Esophagus squamous epithelium (tissue), 5 donors: ENCODE results near the gene HOXD10. TPM values are rescaled to one million over a fixed set of nuclear protein-coding genes. Genes with fewer than 3 reads are reported as not detected.
A peak's percentile ranks its signal among the peaks of the same experiment; 100 is the strongest.

Experiments
- DNase-seq: peaks from one replicate; lab custom pipeline; 2025; lab: John Stamatoyannopoulos, UW
- H3K27ac ChIP-seq, 4 donors: fragments of 200-600 bp; sonication (generic); one replicate each; pipeline ENCODE4 v1.5.1; 2016 to 2019; ENCODE audit warnings: mild to moderate bottlenecking in 1 of 4
- H3K27me3 ChIP-seq, 4 donors: fragments of 200-600 bp; sonication (generic); 1 replicate in 3 of 4; 2 replicates in 1 of 4; pipeline versions ENCODE4 v1.5.1 to v1.6.0; 2017 to 2021; ENCODE audit warnings: antibody characterized with exemption in 1 of 4
- H3K36me3 ChIP-seq, 3 donors: fragments of 200-600 bp; sonication (generic); one replicate each; pipeline ENCODE4 v1.5.1; 2016 to 2019
- H3K4me1 ChIP-seq, 3 donors: fragments of 200-600 bp; sonication (generic); one replicate each; pipeline ENCODE4 v1.5.1; 2017 to 2019
- H3K4me3 ChIP-seq, 4 donors: fragments of 200-600 bp; sonication (generic); 1 replicate in 3 of 4; 2 replicates in 1 of 4; pipeline ENCODE4 v1.5.1; 2016 to 2019; ENCODE audit warnings: mild to moderate bottlenecking in 2 of 4, moderate library complexity in 1 of 4
- H3K9me3 ChIP-seq, 3 donors: fragments of 200-600 bp; sonication (generic); one replicate each; pipeline ENCODE4 v1.5.1; 2016 to 2019
- POLR2A ChIP-seq, 4 donors: fragments of 450-650 bp; IDR thresholded peaks; one replicate each; pipeline ENCODE4 v1.6.1; 2017; ENCODE audit warnings: antibody characterized with exemption in 4 of 4, mild to moderate bottlenecking in 4 of 4, moderate library complexity in 3 of 4
- WGBS, 2 donors: methylation state at CpG; one replicate each; pipeline ENCODE4 v1.1.5; 2018; 5-methylcytosine and 5-hydroxymethylcytosine counted together
- intact Hi-C: fragments of 100-400 bp; cut with DNase I; formaldehyde crosslinking; loops from one replicate; pipeline ENCODE4 v1.15.0; 2022
- total RNA-seq, 4 donors: library from RNA; depleted of rRNA; stranded (reverse); fragments of >200 nt; gene quantifications; one replicate each; pipeline ENCODE4 v1.1.0, GENCODE V29; 2016
- TF ChIP-seq, protein P1 (sequence below), 6 experiments: fragments of 450-650 bp in 4 of 6; fragments of 200-600 bp in 2 of 6; sonication (generic) in 2 of 6; IDR thresholded peaks; one replicate each; pipeline ENCODE4 v1.5.1; 2016 to 2019; ENCODE audit warnings: antibody characterized with exemption in 6 of 6, mild to moderate bottlenecking in 4 of 6, moderate library complexity in 4 of 6
- donor health status: DM: yes; HTN: yes; CAD: no.

The HOXD10 gene
- total RNA-seq, 4 donors from 2014 or later = 0.22 to 0.38 TPM; not detected in 2

DNA sequence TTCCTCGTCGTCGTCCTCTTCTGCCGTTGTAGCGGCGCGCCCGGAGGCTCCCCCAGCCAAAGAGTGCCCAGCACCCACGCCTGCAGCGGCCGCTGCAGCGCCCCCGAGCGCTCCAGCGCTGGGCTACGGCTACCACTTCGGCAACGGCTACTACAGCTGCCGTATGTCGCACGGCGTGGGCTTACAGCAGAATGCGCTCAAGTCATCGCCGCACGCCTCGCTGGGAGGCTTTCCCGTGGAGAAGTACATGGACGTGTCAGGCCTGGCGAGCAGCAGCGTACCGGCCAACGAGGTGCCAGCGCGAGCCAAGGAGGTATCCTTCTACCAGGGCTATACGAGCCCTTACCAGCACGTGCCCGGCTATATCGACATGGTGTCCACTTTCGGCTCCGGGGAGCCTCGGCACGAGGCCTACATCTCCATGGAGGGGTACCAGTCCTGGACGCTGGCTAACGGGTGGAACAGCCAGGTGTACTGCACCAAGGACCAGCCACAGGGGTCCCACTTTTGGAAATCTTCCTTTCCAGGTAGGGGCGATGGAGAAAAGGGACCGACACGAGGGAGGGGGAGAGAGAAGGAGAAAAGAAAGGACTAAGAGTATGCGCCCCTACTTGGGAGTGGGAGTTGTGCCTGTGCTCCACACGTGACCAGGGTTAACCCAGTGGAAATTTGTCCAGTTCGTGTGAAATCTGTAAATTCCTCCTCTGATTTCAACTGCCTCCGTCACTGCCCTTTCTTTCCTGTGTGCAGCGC is 23.3 kb upstream of the HOXD10 start:
- TF ChIP-seq, protein P1, sequence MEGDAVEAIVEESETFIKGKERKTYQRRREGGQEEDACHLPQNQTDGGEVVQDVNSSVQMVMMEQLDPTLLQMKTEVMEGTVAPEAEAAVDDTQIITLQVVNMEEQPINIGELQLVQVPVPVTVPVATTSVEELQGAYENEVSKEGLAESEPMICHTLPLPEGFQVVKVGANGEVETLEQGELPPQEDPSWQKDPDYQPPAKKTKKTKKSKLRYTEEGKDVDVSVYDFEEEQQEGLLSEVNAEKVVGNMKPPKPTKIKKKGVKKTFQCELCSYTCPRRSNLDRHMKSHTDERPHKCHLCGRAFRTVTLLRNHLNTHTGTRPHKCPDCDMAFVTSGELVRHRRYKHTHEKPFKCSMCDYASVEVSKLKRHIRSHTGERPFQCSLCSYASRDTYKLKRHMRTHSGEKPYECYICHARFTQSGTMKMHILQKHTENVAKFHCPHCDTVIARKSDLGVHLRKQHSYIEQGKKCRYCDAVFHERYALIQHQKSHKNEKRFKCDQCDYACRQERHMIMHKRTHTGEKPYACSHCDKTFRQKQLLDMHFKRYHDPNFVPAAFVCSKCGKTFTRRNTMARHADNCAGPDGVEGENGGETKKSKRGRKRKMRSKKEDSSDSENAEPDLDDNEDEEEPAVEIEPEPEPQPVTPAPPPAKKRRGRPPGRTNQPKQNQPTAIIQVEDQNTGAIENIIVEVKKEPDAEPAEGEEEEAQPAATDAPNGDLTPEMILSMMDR (IDR thresholded peaks at IDR 0.05) = no peak
- TF ChIP-seq POLR2A (IDR thresholded peaks at IDR 0.05) = no peak
- H3K4me3 ChIP-seq = peak overlapping the region; percentile 15 to 60 (median 32)
- H3K9me3 ChIP-seq = no peaks in the 10 kb centered on the region
- WGBS, 2 donors = 16 to 17% methylated on average over 11 to 12 of the region's 53 CpGs
- intact Hi-C loops = loop anchor here (10.0 kb wide), 1 partner anchor 409 kb away; no protein-coding TSS in a partner anchor
- H3K27ac ChIP-seq = no peak overlapping the region
- H3K27me3 ChIP-seq = peaks cover 42 to 100% (median 80%) of the 10 kb centered on the region in 4 donors
- H3K36me3 ChIP-seq = no peaks in the 10 kb centered on the region
- H3K4me1 ChIP-seq = peaks cover 25 to 51% (median 28%) of the 10 kb centered on the region in 3 donors
- no peak for DNase-seq

GRCh38 chr2:176093898-176094249 is 22.7 kb upstream of the HOXD10 start:
- TF ChIP-seq, protein P1 (IDR thresholded peaks at IDR 0.05) = no peak
- no peak for TF ChIP-seq POLR2A (IDR thresholded peaks at IDR 0.05)
- Histone ChIP-seq H3K4me3 (no peak overlapping the region), H3K36me3 (no peaks in the 10 kb centered on the region), H3K27ac (no peak overlapping the region), H3K9me3 (no peaks in the 10 kb centered on the region), H3K27me3 (peaks cover 47 to 100% (median 82%) of the 10 kb centered on the region in 4 donors), H3K4me1 (peaks cover 26 to 51% (median 30%) of the 10 kb centered on the region in 3 donors)
- intact Hi-C loops = loop anchor here (10.0 kb wide), 1 partner anchor 409 kb away; no protein-coding TSS in a partner anchor
- 7 to 12% methylated on average over 8 of the region's 8 CpGs for WGBS, 2 donors
- no peak for DNase-seq

GRCh38 chr2:176094349-176094748 is 22.2 kb upstream of the HOXD10 start:
- H3K4me1 ChIP-seq = peaks cover 26 to 53% (median 30%) of the 10 kb centered on the region in 3 donors
- TF ChIP-seq POLR2A (IDR thresholded peaks at IDR 0.05) = no peak
- TF ChIP-seq, protein P1 (IDR thresholded peaks at IDR 0.05) = no peak
- H3K27ac ChIP-seq = no peak overlapping the region
- H3K36me3 ChIP-seq = no peaks in the 10 kb centered on the region
- H3K4me3 ChIP-seq = no peak overlapping the region
- peaks cover 47 to 100% (median 84%) of the 10 kb centered on the region in 4 donors for H3K27me3 ChIP-seq
- WGBS, 2 donors = 3 to 11% methylated on average over 9 to 12 of the region's 12 CpGs
- DNase-seq = no peak
- H3K9me3 ChIP-seq = no peaks in the 10 kb centered on the region
- intact Hi-C loops = loop anchor here (10.0 kb wide), 1 partner anchor 410 kb away; no protein-coding TSS in a partner anchor

DNA sequence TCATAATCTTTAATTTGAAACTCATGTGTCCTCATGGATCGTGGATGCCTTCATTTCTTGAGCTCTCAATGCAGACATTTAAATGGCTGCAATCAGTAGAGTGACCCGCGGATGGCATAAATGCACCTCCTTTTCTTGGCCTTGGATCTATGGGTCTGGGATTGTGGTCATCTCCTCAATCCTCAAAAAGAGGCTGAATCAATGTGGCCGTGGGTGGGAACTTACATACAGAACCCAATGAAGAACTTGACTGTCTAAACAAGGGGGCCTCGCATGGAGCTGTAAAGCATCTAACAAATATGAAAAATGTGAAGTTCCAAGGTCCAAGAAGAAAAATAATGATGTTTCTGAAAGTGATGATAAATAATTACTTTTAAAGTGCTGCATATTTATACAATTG is 21.2 kb upstream of the HOXD10 start:
- peaks cover 54 to 100% (median 85%) of the 10 kb centered on the region in 4 donors for H3K27me3 ChIP-seq
- intact Hi-C loops = loop anchor here (10.0 kb wide), 1 partner anchor 411 kb away; no protein-coding TSS in a partner anchor
- H3K4me3 ChIP-seq = no peak overlapping the region
- peaks cover 26 to 64% (median 30%) of the 10 kb centered on the region in 3 donors for H3K4me1 ChIP-seq
- 13 to 23% methylated on average over 5 of the region's 5 CpGs for WGBS, 2 donors
- no peaks in the 10 kb centered on the region for H3K36me3 ChIP-seq
- DNase-seq = no peak
- H3K9me3 ChIP-seq = no peaks in the 10 kb centered on the region
- TF ChIP-seq, protein P1 (IDR thresholded peaks at IDR 0.05) = no peak
- TF ChIP-seq POLR2A (IDR thresholded peaks at IDR 0.05) = no peak
- no peak overlapping the region for H3K27ac ChIP-seq
